GM19240 (cell line): ENCODE data around the gene TFPI.
"Not testable (repeated sequence)": the region's sequence is repeated elsewhere in the genome, so short reads cannot be mapped to it uniquely, and the experiment has no call there.

ENCODE experiments used
- DNase-seq: peaks from one replicate; pipeline ENCODE4 v3.0.0; 2011; ENCODE audit warnings: low spot score; ENCODE audit not compliant: insufficient read length

Gene TFPI

DNA sequence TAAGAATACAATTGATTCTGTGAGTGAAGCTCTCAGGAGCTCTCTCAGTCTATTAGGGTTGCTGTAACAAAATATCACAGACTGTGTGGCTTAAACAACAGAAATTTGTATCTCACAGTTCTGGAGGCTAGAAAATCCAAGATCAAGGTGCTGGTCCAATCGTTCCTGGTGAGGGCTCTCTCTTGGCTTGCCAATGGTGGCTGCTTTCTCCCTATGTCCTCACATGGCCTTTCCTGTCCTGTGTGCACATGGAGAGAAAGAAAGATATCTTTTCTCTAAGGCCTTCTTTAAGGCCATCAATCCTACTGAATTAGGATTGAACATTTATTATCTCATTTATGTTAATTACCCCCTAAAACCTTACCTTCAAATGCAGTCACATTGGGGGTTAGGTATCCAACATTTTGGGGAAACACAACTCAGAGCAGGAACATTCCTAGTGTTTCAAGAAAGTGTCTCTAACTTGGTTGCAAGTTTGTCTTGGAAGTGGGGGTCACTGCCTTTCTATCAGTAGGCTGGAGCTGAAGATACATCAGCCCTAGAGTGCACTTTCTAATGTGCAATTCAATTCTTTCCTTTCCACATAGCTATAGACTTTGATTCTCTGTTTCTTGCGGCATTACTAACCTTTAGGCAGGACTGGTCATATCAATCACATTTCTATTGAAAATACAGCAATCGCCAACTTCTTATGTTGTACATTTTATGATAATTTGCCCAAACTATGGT lies 24.8 kb downstream of the TFPI start:
- DNase-seq = no peak

DNA sequence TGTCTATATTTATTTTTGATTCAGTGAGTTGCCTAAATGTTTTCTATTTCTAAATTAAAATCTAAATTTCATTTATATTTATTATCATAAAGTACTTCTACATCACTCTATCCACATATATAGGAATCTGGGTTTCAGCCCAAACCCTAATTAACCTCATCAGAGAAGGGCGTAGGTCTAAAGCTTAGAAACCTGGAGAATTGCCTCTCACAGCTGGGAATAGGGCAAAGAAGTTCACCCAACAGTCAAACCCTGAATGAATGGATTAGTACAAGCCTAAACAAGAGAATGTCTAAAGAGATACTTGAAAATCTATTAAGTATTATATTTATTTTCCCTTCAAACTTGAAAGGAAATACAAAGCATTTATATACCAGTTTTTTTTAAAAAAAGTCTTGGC lies 26.2 kb downstream of the TFPI start:
- no peak for DNase-seq

DNA sequence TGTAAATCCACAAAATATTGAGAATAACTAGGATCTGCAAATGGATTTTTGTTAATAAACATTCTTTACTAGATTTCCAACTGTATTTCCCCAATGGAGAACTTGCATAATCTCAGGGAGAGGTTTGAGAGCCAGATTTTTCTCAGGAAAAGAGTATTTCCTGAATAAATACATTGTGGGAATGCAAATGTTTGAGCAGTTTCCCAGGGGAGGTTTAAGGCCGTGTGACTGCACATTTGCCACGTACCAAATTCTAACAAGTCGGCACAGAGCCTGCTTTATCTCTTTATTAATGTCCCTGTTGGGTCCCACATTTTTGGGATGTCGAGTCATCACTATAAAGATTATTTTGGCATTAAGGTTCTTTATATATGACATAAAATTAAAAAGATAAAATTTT lies 27.0 kb downstream of the TFPI start:
- DNase-seq = no peak

DNA sequence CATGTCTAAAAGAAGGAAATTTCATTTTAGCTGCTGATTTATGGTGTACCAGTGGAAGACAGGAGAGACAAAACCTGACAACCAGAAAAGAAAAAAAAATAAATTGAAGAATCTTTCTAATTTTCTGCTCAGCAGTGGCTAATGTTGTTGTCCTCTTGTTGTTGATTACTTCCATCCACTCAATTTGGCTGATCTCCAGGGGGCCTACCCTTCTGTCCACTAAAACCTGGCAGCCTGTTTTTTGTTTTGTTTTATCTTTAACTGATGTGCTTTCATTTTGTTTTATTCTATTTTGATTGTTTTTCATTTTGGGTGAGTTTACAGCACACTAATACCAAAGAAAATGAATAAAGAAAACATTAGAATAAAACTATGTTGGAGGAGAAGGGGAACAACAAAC lies 27.4 kb downstream of the TFPI start:
- DNase-seq = no peak

DNA sequence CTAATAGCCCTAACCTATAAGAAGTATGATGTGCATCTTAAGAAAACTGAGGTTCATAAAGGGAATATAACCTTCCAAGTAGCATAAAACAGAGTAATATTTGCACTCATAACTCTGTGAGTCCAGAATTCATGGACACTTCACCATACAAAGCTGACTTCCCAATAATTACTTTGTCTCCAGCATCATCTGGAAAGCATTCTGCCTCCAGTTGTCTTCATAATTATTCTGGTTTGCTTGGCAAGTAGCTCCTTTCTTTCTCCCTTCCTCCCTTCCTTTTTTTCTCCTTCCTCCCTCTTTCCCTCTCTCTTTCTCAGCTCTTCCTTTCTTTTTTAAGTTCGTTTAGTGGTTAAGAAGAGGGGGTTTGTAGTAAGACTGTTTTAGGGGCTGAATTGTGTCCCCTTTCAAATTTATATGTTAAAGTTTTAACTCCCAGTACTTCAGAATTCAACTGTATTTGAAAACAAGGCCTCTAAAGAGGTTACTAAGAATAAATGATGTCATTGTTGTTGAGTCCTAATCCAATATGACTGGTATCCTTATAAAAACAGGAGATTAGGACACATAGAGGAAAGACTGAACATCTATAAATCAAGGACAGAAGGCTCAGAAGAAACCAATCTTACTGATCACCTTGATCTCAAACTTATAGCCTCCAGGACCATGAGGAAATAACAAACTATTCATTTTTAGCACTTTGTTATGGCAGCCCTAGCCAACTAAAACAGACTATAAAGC lies 28.9 kb downstream of the TFPI start:
- DNase-seq = no peak

DNA sequence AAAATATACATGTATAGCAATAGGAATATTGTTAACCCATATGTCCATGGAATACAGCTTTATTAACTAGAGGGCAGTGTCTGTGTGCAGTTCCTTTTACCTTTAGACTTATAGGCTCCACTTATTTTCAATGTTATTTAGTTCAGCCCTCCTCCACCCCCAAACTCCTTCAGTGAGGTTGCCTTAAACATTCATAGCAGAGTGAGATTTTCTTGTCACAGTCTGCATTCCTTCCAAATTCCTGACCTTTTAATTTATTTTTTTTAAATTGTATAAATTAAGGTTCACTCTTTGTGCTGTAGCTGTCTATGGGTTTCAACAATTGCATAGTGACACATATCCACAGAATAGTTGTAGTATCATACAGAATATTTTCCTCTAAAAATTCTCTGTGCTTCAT lies 30.9 kb downstream of the TFPI start:
- no peak for DNase-seq

DNA sequence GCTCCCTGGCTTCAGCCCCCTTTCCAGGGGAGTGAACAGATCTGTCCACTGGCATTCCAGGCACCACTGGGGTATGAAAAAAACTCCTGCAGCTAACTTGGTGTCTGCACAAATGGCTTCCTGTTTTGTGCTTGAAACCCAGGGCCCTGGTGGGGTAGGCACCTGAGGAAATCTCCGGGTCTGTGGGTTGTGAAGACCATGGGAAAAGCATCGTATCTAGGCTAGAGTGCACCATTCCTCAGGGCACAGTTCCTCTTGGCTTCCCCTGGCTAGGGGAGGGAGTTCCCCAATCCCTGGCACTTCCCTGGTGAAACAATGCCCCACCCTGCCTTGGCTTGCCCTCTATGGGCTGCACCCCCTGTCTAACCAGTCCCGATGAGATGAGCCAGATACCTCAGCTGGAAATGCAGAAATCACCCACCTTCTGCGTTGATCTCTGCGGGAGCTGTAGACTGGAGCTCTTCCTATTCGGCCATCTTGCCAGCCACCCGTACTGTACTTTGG lies 34.1 kb downstream of the TFPI start:
- DNase-seq = no peak

DNA sequence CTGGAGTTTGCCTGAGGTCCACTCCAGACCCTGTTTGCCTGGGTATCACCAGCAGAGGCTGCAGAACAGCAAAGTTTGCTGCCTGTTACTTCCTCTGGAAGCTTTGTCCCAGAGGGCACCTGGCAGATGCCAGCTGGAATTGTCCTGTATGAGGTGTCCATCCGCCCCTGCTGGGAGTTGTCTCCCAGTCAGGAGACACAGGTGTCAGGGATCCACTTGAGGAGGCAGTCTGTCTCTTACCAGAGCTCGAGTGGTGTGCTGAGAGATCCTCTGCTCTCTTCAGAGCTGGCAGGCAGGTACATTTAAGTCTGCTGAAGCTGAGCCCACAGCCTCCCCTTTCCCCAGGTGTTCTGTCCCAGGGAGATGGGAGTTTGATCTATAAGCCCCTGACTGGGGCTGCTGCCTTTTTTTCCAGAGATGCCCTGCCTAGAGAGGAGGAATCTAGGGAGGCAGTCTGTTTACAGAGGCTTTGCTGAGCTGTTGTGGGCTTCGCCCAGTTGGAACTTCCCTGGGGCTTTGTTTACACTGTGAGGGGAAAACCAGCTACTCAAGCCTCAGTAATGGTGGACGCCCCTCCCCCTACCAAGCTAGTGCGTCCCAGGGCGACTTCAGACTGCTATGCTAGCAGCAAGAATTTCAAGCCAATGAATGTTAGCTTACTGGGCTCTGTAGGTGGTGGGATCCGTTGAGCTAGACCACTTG lies 34.7 kb downstream of the TFPI start:
- no peak for DNase-seq

DNA sequence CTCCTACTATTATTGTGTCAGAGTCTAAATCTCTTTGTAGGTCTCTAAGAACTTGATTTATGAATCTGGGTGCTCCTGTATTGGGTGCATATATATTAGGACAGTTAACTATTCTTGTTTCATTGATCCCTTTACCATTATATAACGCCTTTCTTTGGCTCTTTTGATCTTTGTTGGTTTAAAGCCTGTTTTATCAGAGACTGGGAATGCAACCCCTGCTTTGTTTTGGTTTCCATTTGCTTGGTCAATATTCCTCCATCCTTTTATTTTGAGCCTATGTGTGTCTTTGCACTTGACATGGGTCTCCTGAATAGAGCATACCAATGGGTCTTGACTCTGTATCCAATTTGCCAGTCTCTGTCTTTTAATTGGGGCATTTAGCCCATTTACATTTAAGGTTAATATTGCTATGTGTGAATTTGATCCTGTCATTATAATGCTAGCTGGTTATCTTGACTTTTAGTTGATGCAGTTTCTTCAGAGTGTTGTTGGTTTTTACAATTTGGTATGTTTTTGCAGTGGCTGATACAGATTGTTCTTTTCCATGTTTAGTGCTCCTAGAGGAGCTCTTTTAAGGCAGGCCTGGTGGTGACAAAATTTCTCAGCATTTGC lies 36.4 kb downstream of the TFPI start:
- not testable (repeated sequence) for DNase-seq

DNA sequence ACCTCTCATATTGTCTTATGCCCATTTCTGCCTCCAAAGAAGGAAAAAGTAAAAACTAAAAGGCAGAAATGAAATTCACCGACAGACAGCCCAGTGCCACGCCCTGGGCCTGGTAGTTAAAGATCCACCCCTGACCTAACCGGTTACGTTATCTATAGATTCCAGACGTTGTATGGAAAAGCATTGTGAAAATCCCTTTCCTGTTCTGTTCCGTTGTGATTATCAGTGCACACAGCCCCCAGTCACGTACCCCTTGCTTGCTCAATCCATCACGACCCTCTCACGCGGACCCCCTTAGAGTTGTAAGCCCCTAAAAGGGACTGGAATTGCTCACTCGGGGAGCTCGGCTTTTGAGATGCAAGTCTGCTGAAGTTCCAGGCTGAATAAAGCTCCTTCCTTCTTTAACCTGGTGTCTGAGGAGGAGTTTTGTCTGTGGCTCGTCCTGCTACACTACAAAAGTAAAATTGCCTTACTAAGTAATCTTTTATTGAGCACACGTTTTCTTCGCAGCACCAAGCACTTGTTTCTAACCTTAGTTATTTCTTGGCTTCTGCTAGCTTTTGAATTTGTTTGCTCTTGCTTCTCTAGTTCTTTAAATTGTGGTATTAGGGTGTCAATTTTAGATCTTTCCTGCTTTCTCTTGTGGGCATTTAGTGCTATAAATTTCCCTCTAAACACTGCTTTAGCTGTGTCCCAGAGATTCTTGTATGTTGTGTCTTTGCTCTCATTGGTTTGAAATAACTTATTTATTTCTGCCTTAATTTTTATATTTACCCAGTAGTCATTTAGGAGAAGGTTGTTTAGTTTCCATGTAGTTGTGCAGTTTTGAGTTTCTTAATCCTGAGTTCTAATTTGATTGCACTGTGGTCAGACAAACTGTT lies 37.4 kb downstream of the TFPI start:
- not testable (repeated sequence) for DNase-seq

DNA sequence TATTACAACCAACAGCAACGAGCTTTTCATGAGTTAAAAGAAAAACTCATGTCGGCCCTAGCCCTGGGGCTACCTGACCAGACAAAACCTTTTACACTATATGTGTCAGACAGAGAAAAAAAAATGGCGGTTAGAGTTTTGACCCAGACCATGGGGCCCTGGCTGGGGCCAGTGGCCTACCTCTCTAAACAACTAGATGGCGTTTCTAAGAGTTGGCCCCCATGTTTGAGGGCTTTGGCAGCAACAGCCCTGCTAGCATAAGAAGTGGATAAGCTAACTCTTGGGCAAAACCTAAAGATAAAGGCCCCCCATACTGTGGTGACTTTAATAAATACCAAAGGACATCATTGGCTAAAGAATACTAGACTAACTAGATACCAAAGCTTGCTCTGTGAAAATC lies 39.3 kb downstream of the TFPI start:
- DNase-seq = no peak

DNA sequence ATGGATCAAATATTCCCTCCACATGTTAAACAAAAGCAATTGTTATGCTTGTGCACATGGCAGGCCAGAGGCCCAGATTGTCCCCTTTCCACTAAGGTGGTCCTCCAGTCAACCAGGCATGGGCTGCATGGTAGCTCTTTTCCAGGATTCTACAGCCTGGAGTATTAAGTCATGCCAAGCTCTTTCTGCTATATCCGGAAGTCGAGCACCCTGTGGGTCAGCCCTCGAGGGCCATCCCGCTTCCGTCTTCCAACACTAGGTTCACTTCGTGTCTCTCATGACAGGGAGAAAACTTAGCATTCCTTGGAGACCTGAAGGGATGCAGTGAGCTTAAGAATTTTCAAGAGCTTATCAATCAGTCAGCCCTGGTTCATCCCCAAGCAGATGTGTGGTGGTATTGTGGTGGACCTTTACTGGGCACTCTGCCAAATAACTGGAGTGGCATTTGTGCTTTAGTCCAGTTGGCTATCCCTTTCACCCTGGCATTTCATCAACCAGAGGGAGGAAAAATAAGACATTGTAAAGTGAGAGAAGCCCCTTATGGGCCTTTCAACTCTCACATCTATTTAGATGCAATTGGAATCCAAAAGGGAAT lies 39.9 kb downstream of the TFPI start:
- DNase-seq = not testable (repeated sequence)

DNA sequence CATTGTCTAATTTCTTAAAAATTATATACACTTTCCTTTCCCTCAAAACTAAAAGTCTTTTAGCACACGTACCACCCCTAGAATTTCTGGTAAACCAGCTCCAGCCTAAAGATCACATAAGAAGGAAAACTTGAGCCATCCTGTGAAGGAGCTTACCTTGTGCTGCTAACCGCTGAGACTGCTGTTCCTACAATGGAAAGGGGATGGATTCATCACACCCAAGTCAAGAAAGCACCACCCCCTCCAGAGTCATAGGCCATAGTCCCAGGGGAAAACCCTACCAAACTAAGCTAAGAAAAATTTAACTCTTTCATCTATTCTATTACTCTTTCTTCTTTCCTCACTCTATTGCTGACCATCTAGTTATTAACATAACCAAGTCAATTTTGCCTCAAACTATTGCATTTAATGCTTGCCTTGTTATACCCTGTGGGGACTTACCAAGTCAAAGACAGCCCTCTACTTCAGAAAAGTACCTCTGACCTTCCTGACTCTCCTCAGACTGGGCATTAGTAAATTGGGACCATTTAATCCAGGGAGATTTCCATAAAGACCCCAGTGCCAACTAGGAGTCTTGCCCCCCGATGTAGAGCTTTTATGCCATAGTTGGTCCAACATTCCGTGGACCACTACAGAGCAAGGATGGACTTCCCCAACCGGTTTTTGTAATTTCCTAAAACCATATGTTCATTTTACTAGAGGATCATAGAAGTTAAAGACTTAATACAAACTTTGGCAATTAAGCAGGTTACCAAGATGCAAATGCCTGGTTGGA lies 40.6 kb downstream of the TFPI start:
- DNase-seq = not testable (repeated sequence)

DNA sequence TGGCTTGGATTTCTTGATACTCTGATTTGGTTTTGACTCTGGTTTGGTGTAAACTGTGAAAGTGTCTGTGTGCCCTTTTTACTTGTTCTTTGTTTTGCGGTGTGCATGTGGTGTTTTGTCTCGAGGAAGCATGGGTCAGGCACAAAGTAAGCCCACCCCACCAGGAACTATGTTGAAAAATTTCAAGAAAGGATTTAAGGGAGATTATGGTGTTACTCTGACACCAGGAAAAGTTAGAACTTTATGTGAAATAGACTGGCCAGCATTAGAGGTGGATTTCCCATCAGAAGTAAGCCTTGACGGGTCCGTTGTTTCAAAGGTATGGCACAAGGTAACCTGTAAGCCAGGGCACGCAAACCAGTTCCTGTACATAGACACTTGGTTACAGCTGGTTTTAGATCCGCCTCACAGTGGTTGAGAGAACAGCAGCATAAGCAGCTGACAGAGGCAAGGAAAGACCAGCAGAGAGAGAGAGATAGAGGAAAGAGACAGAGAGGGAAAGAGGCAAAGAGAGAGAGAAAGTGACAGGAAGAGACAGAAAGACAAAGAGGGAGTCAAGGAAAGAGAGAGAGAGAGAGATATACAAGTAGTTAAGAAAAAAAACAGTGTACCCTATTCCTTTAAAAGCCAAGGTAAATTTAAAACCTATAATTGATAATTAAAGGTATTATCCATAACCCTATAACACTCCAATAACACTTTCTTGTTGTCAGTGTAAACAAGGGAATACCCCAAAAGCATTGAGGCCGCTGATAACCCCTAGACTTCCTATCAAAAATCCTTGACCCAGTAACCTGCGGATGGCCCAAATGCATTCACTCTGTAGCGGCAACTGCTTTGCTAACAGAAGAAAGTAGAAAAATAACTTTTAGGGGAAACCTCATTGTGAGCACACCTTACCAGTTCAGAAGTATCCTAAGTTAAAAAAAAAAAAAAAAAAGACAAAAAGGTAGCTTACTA lies 42.6 kb downstream of the TFPI start:
- no peak for DNase-seq

DNA sequence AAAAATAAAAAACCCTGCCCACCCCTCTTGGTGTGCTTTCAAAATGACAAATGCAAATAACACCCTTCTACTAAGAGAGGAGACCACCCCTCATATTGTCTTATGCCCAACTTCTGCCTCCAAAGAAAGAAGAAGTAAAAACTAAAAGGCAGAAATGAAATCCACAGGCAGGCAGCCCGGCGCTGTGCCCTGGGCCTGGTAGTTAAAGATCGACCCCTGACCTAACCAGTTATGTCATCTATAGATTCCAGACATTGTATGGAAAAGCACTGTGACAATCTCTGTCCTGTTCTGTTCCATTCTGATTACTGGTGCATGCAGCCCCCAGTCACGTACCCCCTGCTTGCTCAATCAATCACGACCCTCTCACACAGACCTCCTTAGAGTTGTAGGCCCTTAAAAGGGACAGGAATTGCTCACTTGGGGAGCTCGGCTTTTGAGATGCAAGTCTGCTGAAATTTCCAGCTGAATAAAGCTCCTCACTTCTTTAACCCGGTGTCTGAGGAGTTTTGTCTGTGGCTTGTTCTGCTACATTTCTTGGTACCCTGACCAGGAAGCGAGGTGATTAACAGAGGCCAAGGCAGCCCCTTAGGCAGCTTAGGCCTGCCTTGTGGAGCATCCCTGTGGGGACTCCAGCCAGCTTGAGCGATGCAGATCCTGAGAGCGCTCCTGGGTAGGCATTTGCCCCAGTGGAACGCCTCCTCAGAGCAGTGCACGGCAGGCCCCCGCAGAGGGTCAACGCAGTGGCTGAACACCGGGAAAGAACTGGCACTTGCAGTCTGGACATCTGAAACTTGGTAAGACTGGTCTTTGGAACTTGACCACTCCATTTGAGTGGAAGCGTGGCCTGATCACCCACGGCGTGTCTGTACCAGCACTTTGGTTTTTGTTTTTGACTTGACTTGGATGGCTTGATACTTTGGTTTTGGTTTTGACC lies 43.5 kb downstream of the TFPI start:
- DNase-seq = not testable (repeated sequence)

DNA sequence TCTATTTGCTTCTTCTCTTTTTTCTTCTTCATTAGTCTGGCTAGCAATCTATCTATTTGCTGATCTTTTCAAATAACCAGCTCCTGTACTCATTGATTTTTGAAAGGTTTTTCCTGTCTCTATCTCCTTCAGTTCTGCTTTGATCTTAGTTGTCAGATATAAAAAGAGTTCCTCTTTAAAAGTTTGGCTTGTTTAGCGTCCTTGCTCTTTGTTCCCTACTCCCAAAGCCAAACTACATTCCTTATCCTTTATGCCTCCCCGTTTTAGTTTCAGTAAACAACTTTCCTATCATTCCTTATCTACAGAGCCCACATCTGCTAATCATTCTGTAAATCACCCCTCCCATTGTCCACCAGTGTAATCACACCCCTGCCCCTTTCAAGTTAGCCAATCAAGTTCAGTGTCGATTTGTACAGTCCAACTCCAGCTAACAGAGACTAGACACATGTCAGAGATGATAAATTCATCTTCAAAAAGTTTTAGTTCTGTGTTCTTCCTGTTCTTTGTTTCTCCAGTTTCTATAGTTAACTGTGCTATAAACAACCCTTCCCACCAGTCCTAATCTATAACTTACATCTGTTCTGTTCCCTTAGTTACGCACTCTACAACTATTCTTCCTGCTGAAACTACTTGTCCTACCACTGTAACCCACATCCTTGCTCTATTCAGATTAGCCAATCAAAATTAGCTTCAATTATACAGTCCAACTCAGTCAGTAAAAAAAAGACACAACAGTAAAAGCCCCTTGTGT lies 44.4 kb downstream of the TFPI start:
- DNase-seq = no peak

DNA sequence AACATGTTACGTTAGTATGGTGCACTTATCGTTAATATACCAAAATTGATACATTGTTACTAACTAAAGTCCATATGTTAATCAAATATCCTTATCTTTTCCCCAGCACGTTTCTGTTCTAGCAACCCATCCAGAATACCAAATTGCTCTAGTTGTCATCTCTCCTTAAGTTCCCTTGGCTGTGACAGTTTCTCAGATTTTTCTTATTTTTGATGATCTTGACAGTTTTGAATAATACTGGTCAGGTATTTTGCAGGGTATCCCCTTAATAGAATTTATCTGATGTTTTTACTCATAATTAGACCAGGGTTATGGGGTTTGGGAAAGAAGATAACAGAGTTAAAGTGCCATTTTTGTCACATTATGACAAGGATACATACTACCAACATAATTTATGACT lies 47.8 kb downstream of the TFPI start:
- no peak for DNase-seq
